ENCODE measurements around the gene SEMA4C. TPM values are rescaled to one million over a fixed set of nuclear protein-coding genes. Genes with fewer than 3 reads are reported as not detected.

Gene SEMA4C
- total and polyA plus RNA-seq, 3 donors from 2014 or later = 10.5 to 17.6 (median 11.4) TPM

DNA sequence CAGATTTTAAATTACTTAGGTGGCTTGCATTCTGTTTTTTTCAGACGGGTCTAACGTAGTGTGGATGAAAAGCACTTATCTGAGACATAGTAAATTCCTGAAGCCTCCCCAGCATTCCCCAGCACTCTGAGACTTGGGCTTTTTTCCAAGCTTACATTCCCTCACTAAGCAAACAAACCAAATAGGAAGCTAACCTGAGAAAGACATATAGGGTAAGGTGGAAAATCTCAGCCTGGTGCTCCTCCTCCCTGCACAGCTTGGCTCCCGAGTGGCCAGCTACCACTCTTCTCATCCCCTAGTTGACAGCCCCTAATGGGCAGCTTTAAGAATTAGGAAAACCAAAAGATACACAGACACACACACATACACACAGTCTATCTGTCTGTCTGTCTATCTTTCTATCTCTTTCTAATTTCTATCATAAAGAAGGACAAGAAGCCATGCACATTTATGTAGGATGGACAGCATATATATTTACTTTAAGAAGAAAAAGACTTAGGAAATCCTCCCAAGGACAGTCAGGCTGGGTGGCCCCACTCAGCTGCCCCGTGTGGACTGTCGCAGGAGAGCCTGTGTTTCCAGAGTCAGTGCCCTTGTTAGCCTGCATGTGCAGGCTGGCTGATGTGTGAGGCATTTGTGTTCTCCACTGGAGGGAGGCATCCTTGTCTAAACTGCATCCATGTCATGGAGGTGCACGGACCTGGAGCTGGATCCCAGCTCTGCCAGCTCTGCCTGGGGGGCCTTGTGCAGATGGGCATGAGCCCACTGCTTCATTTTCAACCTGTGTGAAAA, 45.6 kb downstream of the SEMA4C start:
- Histone ChIP-seq H3K4me3 (no peak overlapping the region), H3K27ac (no peak overlapping the region), H3K36me3 (ENCODE audit: low read depth, missing control alignments) (no peaks in the 10 kb centered on the region), H3K27me3 (no peaks in the 10 kb centered on the region), H3K4me1 (peaks cover under 1% of the 10 kb centered on the region), H3K9me3 (no peaks in the 10 kb centered on the region)
- 57 to 58% methylated on average over 5 to 6 of the region's 6 CpGs for WGBS, 2 donors
- intact Hi-C loops (cut with DNase I; ENCODE audit: low total_unique reads) = no loop called here
- no peak for DNase-seq
- TF ChIP-seq, protein P1, sequence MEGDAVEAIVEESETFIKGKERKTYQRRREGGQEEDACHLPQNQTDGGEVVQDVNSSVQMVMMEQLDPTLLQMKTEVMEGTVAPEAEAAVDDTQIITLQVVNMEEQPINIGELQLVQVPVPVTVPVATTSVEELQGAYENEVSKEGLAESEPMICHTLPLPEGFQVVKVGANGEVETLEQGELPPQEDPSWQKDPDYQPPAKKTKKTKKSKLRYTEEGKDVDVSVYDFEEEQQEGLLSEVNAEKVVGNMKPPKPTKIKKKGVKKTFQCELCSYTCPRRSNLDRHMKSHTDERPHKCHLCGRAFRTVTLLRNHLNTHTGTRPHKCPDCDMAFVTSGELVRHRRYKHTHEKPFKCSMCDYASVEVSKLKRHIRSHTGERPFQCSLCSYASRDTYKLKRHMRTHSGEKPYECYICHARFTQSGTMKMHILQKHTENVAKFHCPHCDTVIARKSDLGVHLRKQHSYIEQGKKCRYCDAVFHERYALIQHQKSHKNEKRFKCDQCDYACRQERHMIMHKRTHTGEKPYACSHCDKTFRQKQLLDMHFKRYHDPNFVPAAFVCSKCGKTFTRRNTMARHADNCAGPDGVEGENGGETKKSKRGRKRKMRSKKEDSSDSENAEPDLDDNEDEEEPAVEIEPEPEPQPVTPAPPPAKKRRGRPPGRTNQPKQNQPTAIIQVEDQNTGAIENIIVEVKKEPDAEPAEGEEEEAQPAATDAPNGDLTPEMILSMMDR (IDR thresholded peaks at IDR 0.05) = no peak
- no peak for TF ChIP-seq POLR2A (IDR thresholded peaks at IDR 0.05)

DNA sequence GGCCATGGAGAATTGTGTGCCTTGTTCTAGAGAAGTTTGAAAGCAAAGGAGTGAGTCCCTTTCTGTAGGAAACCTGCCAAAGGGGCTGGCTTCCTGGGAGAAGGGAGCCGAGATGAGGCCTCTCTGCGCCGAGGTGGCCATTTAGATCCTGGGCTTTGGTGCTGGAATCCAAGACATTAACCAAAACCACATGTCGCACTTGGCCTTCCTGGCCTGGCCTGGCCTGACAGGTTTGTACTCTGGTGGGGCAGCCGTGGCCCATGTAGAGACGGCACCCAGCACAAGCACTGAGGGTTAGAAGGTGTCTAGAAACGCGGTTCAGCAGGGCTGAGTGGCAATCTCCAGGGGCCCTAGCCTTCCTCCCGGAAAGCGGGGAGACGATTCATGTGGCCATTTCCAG, 46.7 kb downstream of the SEMA4C start:
- WGBS, 2 donors = 74 to 78% methylated on average over 10 to 11 of the region's 11 CpGs
- Histone ChIP-seq H3K4me3 (no peak overlapping the region), H3K27ac (no peak overlapping the region), H3K9me3 (no peaks in the 10 kb centered on the region), H3K36me3 (ENCODE audit: low read depth, missing control alignments) (no peaks in the 10 kb centered on the region), H3K27me3 (no peaks in the 10 kb centered on the region), H3K4me1 (peaks cover 9% of the 10 kb centered on the region)
- no peak for TF ChIP-seq POLR2A (IDR thresholded peaks at IDR 0.05)
- TF ChIP-seq, protein P1 (IDR thresholded peaks at IDR 0.05) = no peak
- intact Hi-C loops (cut with DNase I; ENCODE audit: low total_unique reads) = no loop called here
- DNase-seq = no peak

DNA sequence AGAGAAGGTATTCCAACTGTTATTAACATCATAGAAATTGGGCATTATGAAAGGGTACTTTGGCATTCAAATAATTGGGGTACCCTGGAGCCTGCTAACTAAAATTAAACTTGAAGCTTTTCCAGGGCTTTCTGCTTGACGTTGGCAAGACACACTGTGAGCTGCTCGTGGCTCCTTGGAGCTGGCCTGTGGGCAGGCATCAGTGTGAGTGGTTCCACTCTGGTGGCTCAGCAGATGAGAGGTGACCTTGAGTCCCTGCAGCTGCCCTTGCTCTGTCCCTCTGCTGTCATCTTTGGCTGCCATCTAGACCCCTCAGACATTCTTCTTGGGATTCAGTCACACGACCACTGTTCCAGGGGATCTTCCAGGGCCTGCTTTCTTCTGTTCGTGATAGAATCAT, 47.1 kb downstream of the SEMA4C start:
- Histone ChIP-seq H3K9me3 (no peaks in the 10 kb centered on the region), H3K36me3 (ENCODE audit: low read depth, missing control alignments) (no peaks in the 10 kb centered on the region), H3K4me1 (peaks cover 13% of the 10 kb centered on the region), H3K27ac (no peak overlapping the region), H3K4me3 (no peak overlapping the region), H3K27me3 (no peaks in the 10 kb centered on the region)
- TF ChIP-seq, protein P1 (IDR thresholded peaks at IDR 0.05) = no peak
- TF ChIP-seq POLR2A (IDR thresholded peaks at IDR 0.05) = no peak
- no peak for DNase-seq
- WGBS, 2 donors = 66 to 70% methylated on average over 4 of the region's 4 CpGs
- intact Hi-C loops (cut with DNase I; ENCODE audit: low total_unique reads) = no loop called here

DNA sequence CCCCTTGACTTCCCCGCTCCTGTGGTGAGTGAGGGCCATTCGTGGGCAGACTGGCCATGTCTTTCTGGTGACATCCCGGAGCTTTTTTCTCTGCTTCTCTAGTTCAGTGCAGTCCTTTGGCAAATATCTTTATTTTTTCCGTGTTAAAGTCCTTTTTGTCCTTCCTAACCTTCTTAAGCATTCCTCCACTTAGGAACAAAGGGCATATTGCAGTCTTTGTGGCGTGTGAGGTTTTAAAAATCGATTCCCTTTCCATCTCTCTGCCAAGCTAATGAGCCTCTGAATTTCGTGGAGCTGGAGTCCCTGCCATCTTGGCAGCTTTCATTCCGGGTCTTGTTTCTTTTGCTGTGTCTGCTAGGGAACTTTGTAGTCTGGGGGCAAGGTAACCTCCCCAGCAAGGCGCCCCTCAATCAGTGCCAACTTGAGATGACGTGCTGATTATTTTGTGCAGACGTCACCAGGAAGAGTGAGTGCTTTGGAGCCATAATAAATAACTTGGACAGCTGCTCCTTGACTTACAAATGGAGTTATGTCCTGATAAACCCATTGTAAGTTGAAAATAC, 48.7 kb downstream of the SEMA4C start:
- no peak overlapping the region for H3K27ac ChIP-seq
- no peaks in the 10 kb centered on the region for H3K36me3 ChIP-seq (ENCODE audit: low read depth, missing control alignments)
- H3K9me3 ChIP-seq = no peaks in the 10 kb centered on the region
- intact Hi-C loops (cut with DNase I; ENCODE audit: low total_unique reads) = no loop called here
- peaks cover 20% of the 10 kb centered on the region for H3K4me1 ChIP-seq
- no peaks in the 10 kb centered on the region for H3K27me3 ChIP-seq
- DNase-seq = no peak
- TF ChIP-seq, protein P1 (IDR thresholded peaks at IDR 0.05) = no peak
- TF ChIP-seq POLR2A (IDR thresholded peaks at IDR 0.05) = no peak
- 77 to 84% methylated on average over 11 of the region's 11 CpGs for WGBS, 2 donors
- no peak overlapping the region for H3K4me3 ChIP-seq

Data from testis (tissue), 3 donors.